Lung (tissue), 12 donors: ENCODE measurements around the gene DGKQ. TPM values are rescaled to one million over a fixed set of nuclear protein-coding genes. Genes with fewer than 3 reads are reported as not detected.
"Not testable (repeated sequence)": the region's sequence is repeated elsewhere in the genome, so short reads cannot be mapped to it uniquely, and the experiment has no call there.

Experiments
- ATAC-seq: fragments of 200-7000 bp; cut with Tn5 transposase; one replicate; pipeline ENCODE4 v1.9.1; 2020; ENCODE audit warnings: moderate number of reproducible peaks; ENCODE audit not compliant: insufficient read depth, low FRiP score
- DNase-seq, 3 donors: peaks; one replicate each; pipeline ENCODE4 v3.0.0-alpha.2; 2013 to 2017
- H3K27ac ChIP-seq, 2 donors: one replicate each; pipeline ENCODE4 v1.5.1; 2013; ENCODE audit warnings: mild to moderate bottlenecking in 2 of 2, moderate library complexity in 2 of 2, control low read depth in 1 of 2, inconsistent platforms in 1 of 2, low read depth in 1 of 2, low read length in 1 of 2
- H3K27me3 ChIP-seq, 3 donors: one replicate each; pipeline ENCODE4 v1.5.1; 2013; ENCODE audit warnings: low read length in 2 of 3; ENCODE audit not compliant: control insufficient read depth in 3 of 3, insufficient read depth in 3 of 3
- H3K36me3 ChIP-seq, 4 donors: one replicate each; pipeline ENCODE4 v1.5.1; 2013; ENCODE audit warnings: low read length in 4 of 4, mild to moderate bottlenecking in 1 of 4, moderate library complexity in 1 of 4; ENCODE audit not compliant: control insufficient read depth in 4 of 4, insufficient read depth in 4 of 4
- H3K4me1 ChIP-seq, 5 donors: one replicate each; pipeline ENCODE4 v1.5.1; 2013; ENCODE audit warnings: low read length in 5 of 5, mild to moderate bottlenecking in 2 of 5, moderate library complexity in 1 of 5; ENCODE audit not compliant: control insufficient read depth in 5 of 5, insufficient read depth in 5 of 5
- H3K4me3 ChIP-seq: one replicate; pipeline ENCODE4 v1.5.1; 2013; ENCODE audit warnings: mild to moderate bottlenecking, control low read depth, moderate library complexity
- H3K9ac ChIP-seq, 2 donors: one replicate each; pipeline ENCODE4 v1.5.1; 2013; ENCODE audit warnings: low read length in 2 of 2, control low read depth in 1 of 2; ENCODE audit not compliant: insufficient read depth in 1 of 2
- H3K9me3 ChIP-seq, 4 donors: one replicate each; pipeline ENCODE4 v1.5.1; 2013; ENCODE audit warnings: low read length in 3 of 4, mild to moderate bottlenecking in 1 of 4, moderate library complexity in 1 of 4; ENCODE audit not compliant: control insufficient read depth in 4 of 4, insufficient read depth in 3 of 4
- CTCF ChIP-seq: IDR thresholded peaks from 2 replicates; pipeline ENCODE4 v1.5.1; 2012; ENCODE audit warnings: mild to moderate bottlenecking; ENCODE audit errors: control extremely low read depth, extremely low read depth
- WGBS, 2 donors: extraction: QIAGEN DNeasy Blood & Tissue Kit; methylation state at CpG; one replicate each; pipeline ENCODE4 v1.1.7; 2013; 5-methylcytosine and 5-hydroxymethylcytosine counted together
- polyA plus RNA-seq, 2 donors: library from polyadenylated mRNA; stranded (reverse); fragments of 200-250 nt; gene quantifications; one replicate each; pipeline ENCODE4 v1.2.1, GENCODE V29; 2013
- total RNA-seq, 2 donors: library from RNA; depleted of rRNA in 1 of 2; stranded (reverse); fragments of >200 nt in 1 of 2; gene quantifications; one replicate each; pipeline ENCODE4 v1.2.1, GENCODE V29; 2014 to 2021
- donor health status: control.
- donor health status: control.
- donor health status: Bipolar disorder and iron deficiency.
- donor health status: healthy.
- donor health status: DM: yes; HTN: yes; CAD: no.

The DGKQ gene
- total and polyA plus RNA-seq, 4 donors = 5.9 to 19.1 (median 8.4) TPM

DNA sequence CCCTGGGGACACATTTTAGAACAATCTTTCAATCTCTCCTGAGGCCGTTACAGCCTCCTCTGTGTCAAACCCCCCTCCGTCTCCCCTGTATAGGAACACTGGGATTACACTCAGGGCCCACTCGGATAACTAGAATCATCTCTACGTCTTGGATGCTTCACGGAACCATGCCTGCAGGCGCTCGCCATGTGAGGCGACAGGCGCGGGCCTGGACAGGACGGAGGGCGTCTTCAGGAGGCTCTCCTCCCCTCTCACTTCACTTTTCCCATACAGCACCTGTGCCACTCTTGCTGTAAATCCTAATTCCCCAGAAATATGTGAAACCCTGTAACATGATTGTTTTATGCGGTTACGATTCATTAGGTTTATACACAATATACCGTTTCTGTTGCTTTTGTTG, 9.4 kb upstream of the DGKQ start:
- no peak overlapping the region for H3K27ac ChIP-seq
- H3K4me1 ChIP-seq = peaks cover 0 to 21% (median 12%) of the 10 kb centered on the region in 5 donors
- H3K27me3 ChIP-seq = no peaks in the 10 kb centered on the region
- H3K36me3 ChIP-seq = no peaks in the 10 kb centered on the region
- H3K4me3 ChIP-seq = no peak overlapping the region
- TF ChIP-seq CTCF = no peak
- DNase-seq = no peak
- WGBS, 2 donors = 97% methylated on average over 15 of the region's 15 CpGs
- ATAC-seq = no peak
- H3K9ac ChIP-seq = no peak overlapping the region
- no peaks in the 10 kb centered on the region for H3K9me3 ChIP-seq

DNA sequence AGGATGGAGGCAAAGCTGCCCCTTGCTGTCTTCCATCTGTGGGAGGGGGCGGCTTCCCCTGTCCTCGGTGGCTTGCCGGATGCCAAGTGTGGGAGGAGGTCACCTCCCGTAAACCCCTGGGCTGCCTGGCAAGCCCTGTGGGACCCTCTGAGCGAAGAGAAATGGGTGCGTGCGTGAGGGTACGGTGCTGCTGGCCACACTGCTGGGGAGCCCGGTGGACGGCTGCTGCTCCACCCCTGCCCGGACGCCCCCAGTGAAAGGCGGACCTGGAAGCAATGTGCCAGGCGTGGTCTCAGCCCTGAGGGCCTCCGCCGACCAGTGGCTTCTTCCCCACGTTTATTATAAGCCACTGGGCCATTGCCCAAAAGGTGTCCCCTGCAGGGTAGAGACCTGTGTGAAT, 8.9 kb upstream of the DGKQ start:
- H3K9ac ChIP-seq = no peak overlapping the region
- no peaks in the 10 kb centered on the region for H3K27me3 ChIP-seq
- DNase-seq = no peak
- no peak for TF ChIP-seq CTCF
- H3K9me3 ChIP-seq = no peaks in the 10 kb centered on the region
- ATAC-seq = no peak
- no peaks in the 10 kb centered on the region for H3K36me3 ChIP-seq
- H3K4me3 ChIP-seq = no peak overlapping the region
- H3K27ac ChIP-seq = no peak overlapping the region
- WGBS, 2 donors = 93 to 98% methylated on average over 17 of the region's 17 CpGs
- H3K4me1 ChIP-seq = peaks cover 0 to 18% (median 11%) of the 10 kb centered on the region in 5 donors

GRCh38 chr4:978957-979701, 5.8 kb upstream of the DGKQ start:
- 27 to 42% methylated on average over 20 of the region's 20 CpGs for WGBS, 2 donors
- H3K27me3 ChIP-seq = no peaks in the 10 kb centered on the region
- peak overlapping the region in 1 of 2 donors; percentile 2 for H3K27ac ChIP-seq
- TF ChIP-seq CTCF = no peak
- no peak overlapping the region for H3K4me3 ChIP-seq
- no peaks in the 10 kb centered on the region for H3K36me3 ChIP-seq
- peaks cover 0 to 6% (median 0%) of the 10 kb centered on the region in 5 donors for H3K4me1 ChIP-seq
- H3K9me3 ChIP-seq = no peaks in the 10 kb centered on the region
- no peak overlapping the region for H3K9ac ChIP-seq
- DNase-seq (peak in 1 of 3 donors; percentile 43), ATAC-seq (no peak)

- 97 to 98% methylated on average over 6 to 23 of the region's 25 CpGs for WGBS, 2 donors
- ATAC-seq, H3K36me3 ChIP-seq, DNase-seq, H3K4me3 ChIP-seq, H3K9me3 ChIP-seq, H3K9ac ChIP-seq, H3K27ac ChIP-seq, H3K27me3 ChIP-seq: not testable (repeated sequence)
- H3K4me1 ChIP-seq = peaks cover 4 to 24% (median 6%) of the 10 kb centered on the region in 5 donors
Measured at GRCh38 chr4:976016-976415, 2.6 kb upstream of the DGKQ start.
